Measurements from ENCODE around the gene REV1.
"Not testable (repeated sequence)": the region's sequence is repeated elsewhere in the genome, so short reads cannot be mapped to it uniquely, and the experiment has no call there.

REV1 gene

GRCh38 chr2:99489761-99490622 is at the start of gene REV1:
REV1 (minus strand) TSS chr2:99490017; CDS start chr2:99464975, 25,042 bp downstream.
- peak; percentile 86 to 91 for ATAC-seq

DNA sequence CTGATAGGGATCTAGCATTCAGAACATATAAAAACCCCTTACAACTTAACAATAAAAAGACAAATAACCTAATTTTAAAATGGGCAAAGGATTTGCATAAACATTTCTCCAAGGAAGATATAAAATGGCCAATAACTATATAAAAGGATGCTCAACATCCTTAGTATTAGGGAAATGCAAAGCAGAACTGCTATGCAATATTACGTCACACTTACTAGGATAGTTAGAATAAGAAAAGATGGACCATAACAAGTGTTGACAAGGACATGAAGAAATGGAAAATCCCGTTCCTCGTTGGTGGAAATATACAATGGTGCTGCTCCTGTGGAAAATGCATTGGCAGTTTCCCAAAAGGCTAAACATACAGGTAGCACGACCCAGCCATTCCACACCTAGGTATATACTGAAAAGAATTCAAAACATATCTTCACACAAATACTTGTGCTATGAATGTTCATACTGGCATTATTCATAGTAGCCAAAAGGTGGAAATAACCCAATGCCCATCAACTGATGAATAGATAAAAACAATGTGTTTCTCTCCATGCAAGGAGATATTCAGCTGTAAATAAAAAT is 48.2 kb upstream of the REV1 start:
- ATAC-seq, result no peak

GRCh38 chr2:99524056-99524455 is 34.2 kb upstream of the REV1 start:
- no peak for ATAC-seq

- ATAC-seq, result no peak
Measured at GRCh38 chr2:99522157-99522556, 32.3 kb upstream of the REV1 start.

DNA sequence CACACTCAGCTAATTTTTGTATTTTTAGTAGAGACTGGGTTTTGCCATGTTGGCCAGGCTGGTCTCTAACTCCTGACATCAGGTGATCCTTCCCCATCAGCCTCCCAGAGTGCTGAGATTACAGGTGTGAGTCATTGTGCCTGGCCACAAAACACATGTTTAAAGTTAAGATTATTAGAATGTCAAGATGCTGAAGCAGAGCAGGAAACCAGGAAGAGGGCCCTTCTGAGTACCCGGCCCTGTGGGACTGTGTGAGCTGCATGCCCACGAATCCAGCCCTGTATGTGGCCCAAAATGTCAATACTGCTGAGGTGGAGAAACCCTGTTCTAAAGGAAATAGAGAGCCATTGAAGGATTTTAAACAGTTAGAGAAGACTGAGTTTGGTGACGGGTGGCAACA is 31.0 kb upstream of the REV1 start:
- ATAC-seq, result no peak

GRCh38 chr2:99520195-99520594 is 30.4 kb upstream of the REV1 start:
- ATAC-seq, result no peak

GRCh38 chr2:99514357-99514756 is 24.5 kb upstream of the REV1 start:
- ATAC-seq, result no peak

GRCh38 chr2:99512181-99512591 is 22.4 kb upstream of the REV1 start:
- ATAC-seq, result no peak

DNA sequence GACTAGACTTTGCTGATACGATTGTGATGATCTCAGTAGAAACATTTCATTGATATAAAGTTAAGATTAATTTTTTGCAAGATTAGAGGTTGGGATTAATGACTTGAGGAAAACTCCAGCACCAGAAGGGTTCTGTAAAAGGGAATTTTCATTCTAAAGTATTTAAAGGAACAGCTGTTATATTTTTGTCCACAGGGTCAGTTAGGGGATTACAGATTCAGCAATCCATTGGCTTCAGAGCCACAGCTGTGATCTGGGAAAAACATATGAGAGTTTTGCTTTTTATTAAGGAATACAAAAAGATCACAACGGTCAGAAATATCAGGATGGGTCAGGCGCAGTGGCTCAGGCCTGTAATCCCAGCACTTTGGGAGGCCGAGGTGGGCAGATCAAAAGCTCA is 19.6 kb upstream of the REV1 start:
- no peak for ATAC-seq

GRCh38 chr2:99507937-99508818 is 18.4 kb upstream of the REV1 start:
- ATAC-seq, result no peak

- peak; percentile 35 to 53 for ATAC-seq
Measured at GRCh38 chr2:99504844-99505584, 15.2 kb upstream of the REV1 start.

GRCh38 chr2:99503662-99504416 is 14.0 kb upstream of the REV1 start:
- not testable (repeated sequence) for ATAC-seq

DNA sequence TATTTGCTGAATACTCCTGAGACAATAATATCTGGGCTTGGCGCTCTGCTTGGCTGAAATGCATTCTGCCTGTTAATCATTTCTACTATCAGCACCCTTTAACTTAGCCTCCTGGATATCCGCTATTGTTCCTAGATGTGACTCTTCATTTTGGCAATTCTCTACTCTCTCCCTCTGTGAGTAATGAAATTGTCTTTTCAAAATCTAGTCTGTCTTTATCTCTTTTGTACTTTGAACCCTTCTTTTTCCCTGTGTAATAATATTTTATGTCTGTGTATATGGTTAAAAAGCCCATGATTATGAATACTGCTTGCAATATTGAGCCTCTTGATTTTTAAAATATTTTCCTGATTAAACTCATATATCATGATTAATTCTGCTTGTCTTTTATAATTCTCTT is 6.2 kb upstream of the REV1 start:
- no peak for ATAC-seq

DNA sequence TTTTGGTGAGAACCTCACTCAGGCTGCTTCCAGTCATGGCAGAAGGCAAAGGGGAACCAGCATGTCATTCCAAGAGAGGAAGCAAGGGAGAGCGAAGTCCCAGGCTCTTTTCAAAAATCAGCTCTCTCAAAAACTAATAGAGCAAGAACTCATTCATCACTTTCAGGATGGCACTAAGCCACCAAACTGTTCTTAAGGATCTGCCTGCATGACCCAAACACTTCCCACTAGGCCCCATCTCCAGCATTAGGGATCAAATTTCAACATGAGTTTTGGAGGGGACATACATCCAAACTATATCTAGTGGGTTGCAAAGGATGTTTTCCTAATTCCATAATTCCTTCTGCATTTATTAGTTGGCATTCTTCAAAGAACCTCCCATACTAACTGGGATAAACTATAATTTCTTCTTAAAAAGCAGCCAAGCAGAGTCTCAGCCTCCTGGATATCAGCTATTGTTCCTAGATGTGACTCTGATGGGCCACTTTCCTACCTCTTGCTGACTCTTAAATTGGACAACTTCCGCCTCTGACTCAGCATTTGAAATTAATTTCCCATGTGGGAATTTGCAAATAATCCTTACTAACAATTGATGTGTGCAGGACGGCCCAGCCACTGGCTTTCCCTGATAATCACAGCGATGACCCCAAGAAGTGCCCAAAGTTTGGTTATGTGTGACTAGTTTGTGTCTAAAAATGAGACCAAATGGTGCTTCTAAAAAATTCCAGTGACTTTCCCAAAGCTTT is 5.5 kb upstream of the REV1 start:
- ATAC-seq, result no peak

GRCh38 chr2:99492721-99493120 is 2.9 kb upstream of the REV1 start:
- no peak for ATAC-seq

DNA sequence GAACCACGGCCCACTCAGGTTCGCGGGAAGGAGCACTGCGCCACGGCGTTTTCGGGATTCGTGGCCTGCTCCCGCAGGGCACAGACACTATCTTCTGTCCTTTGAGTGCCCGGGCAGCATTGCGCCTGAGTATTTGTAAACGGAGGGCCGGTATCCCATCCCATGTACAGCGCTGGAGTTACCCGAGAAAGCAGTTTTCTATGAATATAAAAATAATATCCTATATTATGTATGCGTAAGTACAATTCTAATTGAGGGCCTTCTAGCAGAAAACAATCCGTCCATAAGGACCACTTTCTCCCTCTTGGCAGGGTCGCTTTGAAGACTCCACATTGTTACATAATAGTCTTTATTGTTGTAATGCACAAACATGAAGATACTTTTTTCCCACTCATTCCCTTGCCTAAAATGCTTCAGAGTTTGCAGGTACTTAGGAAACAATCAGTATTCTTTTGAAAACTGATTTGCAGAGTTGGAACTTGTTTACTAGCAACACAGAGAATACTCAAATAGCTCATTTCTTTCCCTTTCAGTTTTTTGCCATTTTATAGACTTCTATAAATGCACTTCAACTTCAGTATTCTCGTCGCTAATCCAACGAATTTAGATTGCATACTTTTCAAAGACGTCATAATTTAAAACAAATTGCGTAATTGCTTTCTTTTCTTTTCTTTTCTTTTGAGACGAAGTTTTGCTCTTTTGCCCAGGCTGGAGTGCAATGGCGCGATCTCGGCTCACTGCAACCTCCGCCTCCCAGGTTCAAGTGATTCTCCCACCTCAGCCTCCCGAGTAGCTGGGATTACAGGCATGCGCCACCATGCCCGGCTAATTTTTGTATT is 1.0 kb upstream of the REV1 start:
- no peak for ATAC-seq

DNA sequence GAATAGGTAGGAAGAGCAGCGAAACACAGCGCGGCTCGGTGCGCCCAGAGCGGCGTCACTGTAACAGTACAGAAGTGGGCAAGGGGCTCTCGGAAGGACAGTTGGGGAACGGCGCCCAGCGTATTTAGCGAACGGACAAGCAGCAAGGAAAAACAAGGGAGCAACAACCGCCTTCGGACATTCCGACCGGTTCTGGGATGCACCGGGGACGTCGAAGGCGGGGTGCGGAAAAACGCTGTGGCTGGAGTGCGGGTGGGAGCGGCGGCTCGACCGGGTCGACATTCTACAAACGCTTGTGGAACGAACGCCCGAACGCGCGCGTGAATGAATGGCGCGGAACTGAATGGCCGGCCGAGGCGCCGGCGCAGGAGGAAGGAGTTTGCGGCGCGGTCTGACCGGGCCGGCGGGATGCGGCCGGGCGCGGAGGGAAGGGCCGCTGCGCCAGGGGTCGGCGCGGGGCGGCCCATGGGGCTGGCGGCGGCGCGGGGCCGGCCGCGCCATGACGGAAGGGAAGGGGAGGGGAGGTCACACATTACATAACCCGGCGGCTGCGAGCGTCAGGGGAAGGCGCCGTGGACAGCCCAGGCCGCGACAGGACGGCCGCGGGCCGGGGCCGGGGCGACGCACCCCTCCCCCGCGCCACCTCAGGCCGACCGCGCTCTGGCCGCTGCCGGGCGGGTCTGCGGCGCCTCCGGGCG is 605 bp downstream of the REV1 start:
- ATAC-seq, result peak; percentile 14 to 16

DNA sequence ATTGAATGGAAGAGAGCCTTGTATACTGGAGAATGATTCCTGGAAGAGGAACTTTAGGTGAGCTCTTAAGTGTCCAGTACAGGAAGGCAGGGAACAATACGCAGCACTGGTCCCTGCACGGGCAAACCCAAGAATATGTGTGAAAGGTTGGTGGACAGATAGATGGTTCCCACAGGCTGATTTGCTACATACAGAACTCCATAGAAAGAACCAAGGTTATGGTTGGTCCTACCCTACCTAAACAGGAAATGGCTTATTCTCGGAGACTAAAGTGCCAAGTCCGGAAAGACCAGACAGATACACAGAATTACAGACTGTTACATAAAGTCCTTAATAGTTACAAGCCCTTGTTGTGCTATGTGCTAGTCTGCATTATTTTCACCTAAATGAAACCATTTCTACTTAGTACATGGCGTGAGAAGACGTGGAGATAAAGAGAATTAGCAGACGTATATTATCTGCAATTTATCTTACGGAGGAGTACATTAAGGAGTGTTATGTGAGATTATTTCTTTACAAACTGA is 1.2 kb downstream of the REV1 start:
- no peak for ATAC-seq

GRCh38 chr2:99487906-99488305 is 1.9 kb downstream of the REV1 start:
- ATAC-seq, result no peak
